Karpas-422 (cell line): ENCODE data around the gene PDE11A. TPM values are rescaled to one million over a fixed set of nuclear protein-coding genes. Genes with fewer than 3 reads are reported as not detected.

Experiments
- DNase-seq: peaks from one replicate; pipeline ENCODE4 v3.0.0-alpha.2; 2015
- H2AFZ ChIP-seq: fragments of 200-600 bp; sonication (generic); 2 replicates; pipeline ENCODE4 v1.6.1; 2014; ENCODE audit warnings: antibody characterized with exemption, low read length, mixed read lengths
- H3K27ac ChIP-seq: fragments of 200-600 bp; sonication (generic); 2 replicates; pipeline ENCODE4 v1.5.1; 2014; ENCODE audit warnings: mild to moderate bottlenecking, low read length, moderate library complexity
- H3K27me3 ChIP-seq: fragments of 200-600 bp; sonication (generic); 2 replicates; pipeline ENCODE4 v1.6.1; 2014; ENCODE audit warnings: low read length, mixed read lengths
- H3K36me3 ChIP-seq: fragments of 200-600 bp; sonication (generic); 2 replicates; pipeline ENCODE4 v1.6.1; 2014; ENCODE audit warnings: low read length, mixed read lengths; ENCODE audit not compliant: insufficient read depth
- H3K4me1 ChIP-seq: fragments of 200-600 bp; sonication (generic); 2 replicates; pipeline ENCODE4 v1.6.1; 2014; ENCODE audit warnings: mild to moderate bottlenecking, low read length, mixed read lengths
- H3K4me2 ChIP-seq: fragments of 200-600 bp; sonication (generic); 2 replicates; pipeline ENCODE4 v1.6.1; 2014; ENCODE audit warnings: low read length, low read depth, mild to moderate bottlenecking; ENCODE audit not compliant: poor library complexity, severe bottlenecking
- H3K4me3 ChIP-seq: fragments of 200-600 bp; sonication (generic); 2 replicates; pipeline ENCODE4 v1.5.1; 2014; ENCODE audit warnings: mild to moderate bottlenecking, antibody characterized with exemption, low read length, mixed read lengths
- H3K79me2 ChIP-seq: fragments of 200-600 bp; sonication (generic); 2 replicates; pipeline ENCODE4 v1.6.1; 2014; ENCODE audit warnings: mild to moderate bottlenecking, low read length, mixed read lengths
- H3K9ac ChIP-seq: fragments of 200-600 bp; sonication (generic); 2 replicates; pipeline ENCODE4 v1.6.0; 2014; ENCODE audit warnings: low read length
- H3K9me2 ChIP-seq: fragments of 200-600 bp; sonication (generic), shearing (Covaris generic); replicated peaks from 2 replicates; pipeline ENCODE4 v1.6.0; 2014; ENCODE audit warnings: mild to moderate bottlenecking, low read length, moderate library complexity; ENCODE audit not compliant: insufficient read depth
- H3K9me3 ChIP-seq: fragments of 300-700, 200-600 bp; sonication (generic); 2 replicates; pipeline ENCODE4 v1.6.1; 2014; ENCODE audit warnings: low read length, mixed read lengths
- H4K20me1 ChIP-seq: fragments of 200-600 bp; sonication (generic); 2 replicates; pipeline ENCODE4 v1.6.1; 2014; ENCODE audit warnings: mild to moderate bottlenecking, antibody characterized with exemption, low read length, low read depth; ENCODE audit not compliant: insufficient read depth
- total RNA-seq: library from RNA; depleted of rRNA; stranded (reverse); fragments of >200 nt; shearing (Covaris generic); gene quantifications from 2 replicates; pipeline ENCODE4 v1.2.3, GENCODE V29; 2014; ENCODE audit warnings: low replicate concordance

Gene PDE11A
- total RNA-seq, 1 experiment from 2014 or later = 0.52 TPM

GRCh38 chr2:177680866-177681712 lies 391.5 kb downstream of the PDE11A start:
- H3K4me3 ChIP-seq = no peak overlapping the region
- H3K4me1 ChIP-seq = no peaks in the 10 kb centered on the region
- no peak overlapping the region for H2AFZ ChIP-seq
- no peak overlapping the region for H3K9ac ChIP-seq
- H3K79me2 ChIP-seq = no peaks in the 10 kb centered on the region
- H3K9me2 ChIP-seq = no peaks in the 10 kb centered on the region
- no peaks in the 10 kb centered on the region for H3K27me3 ChIP-seq
- H3K4me2 ChIP-seq = no peak overlapping the region
- DNase-seq = no peak
- H4K20me1 ChIP-seq = no peaks in the 10 kb centered on the region
- H3K27ac ChIP-seq = no peak overlapping the region
- no peaks in the 10 kb centered on the region for H3K36me3 ChIP-seq
- no peaks in the 10 kb centered on the region for H3K9me3 ChIP-seq

GRCh38 chr2:177679611-177680605 lies 392.7 kb downstream of the PDE11A start:
- Histone ChIP-seq H3K9me3 (no peaks in the 10 kb centered on the region), H3K9me2 (no peaks in the 10 kb centered on the region), H3K4me3 (no peak overlapping the region), H2AFZ (no peak overlapping the region), H3K4me1 (peaks cover 6% of the 10 kb centered on the region), H3K4me2 (no peak overlapping the region), H3K79me2 (no peaks in the 10 kb centered on the region), H4K20me1 (no peaks in the 10 kb centered on the region), H3K27ac (no peak overlapping the region), H3K27me3 (no peaks in the 10 kb centered on the region), H3K9ac (no peak overlapping the region), H3K36me3 (no peaks in the 10 kb centered on the region)
- no peak for DNase-seq

- Histone ChIP-seq H3K4me2 (no peak overlapping the region), H3K4me3 (no peak overlapping the region), H4K20me1 (no peaks in the 10 kb centered on the region), H3K27me3 (no peaks in the 10 kb centered on the region), H3K4me1 (peaks cover 6% of the 10 kb centered on the region), H2AFZ (no peak overlapping the region), H3K27ac (no peak overlapping the region), H3K9me2 (no peaks in the 10 kb centered on the region), H3K79me2 (no peaks in the 10 kb centered on the region), H3K36me3 (no peaks in the 10 kb centered on the region), H3K9me3 (no peaks in the 10 kb centered on the region), H3K9ac (no peak overlapping the region)
- DNase-seq = no peak
Measured at GRCh38 chr2:177678939-177679338, 393.6 kb downstream of the PDE11A start.

GRCh38 chr2:177676636-177677035 lies 395.9 kb downstream of the PDE11A start:
- no peak for DNase-seq
- Histone ChIP-seq H3K9ac (no peak overlapping the region), H3K36me3 (no peaks in the 10 kb centered on the region), H4K20me1 (no peaks in the 10 kb centered on the region), H3K27ac (no peak overlapping the region), H2AFZ (no peak overlapping the region), H3K9me3 (no peaks in the 10 kb centered on the region), H3K9me2 (no peaks in the 10 kb centered on the region), H3K4me2 (no peak overlapping the region), H3K4me3 (no peak overlapping the region), H3K27me3 (no peaks in the 10 kb centered on the region), H3K4me1 (peaks cover 6% of the 10 kb centered on the region), H3K79me2 (no peaks in the 10 kb centered on the region)

GRCh38 chr2:177675825-177676224 lies 396.8 kb downstream of the PDE11A start:
- Histone ChIP-seq H3K27ac (no peak overlapping the region), H3K36me3 (no peaks in the 10 kb centered on the region), H3K9me3 (no peaks in the 10 kb centered on the region), H3K9me2 (no peaks in the 10 kb centered on the region), H3K9ac (no peak overlapping the region), H3K27me3 (no peaks in the 10 kb centered on the region), H3K4me1 (peaks cover 14% of the 10 kb centered on the region), H4K20me1 (no peaks in the 10 kb centered on the region), H2AFZ (no peak overlapping the region), H3K4me2 (no peak overlapping the region), H3K79me2 (no peaks in the 10 kb centered on the region), H3K4me3 (no peak overlapping the region)
- no peak for DNase-seq

- H3K27me3 ChIP-seq = no peaks in the 10 kb centered on the region
- no peaks in the 10 kb centered on the region for H3K79me2 ChIP-seq
- H2AFZ ChIP-seq = no peak overlapping the region
- no peaks in the 10 kb centered on the region for H4K20me1 ChIP-seq
- H3K4me3 ChIP-seq = no peak overlapping the region
- no peaks in the 10 kb centered on the region for H3K9me2 ChIP-seq
- H3K4me2 ChIP-seq = peak overlapping the region; percentile 16
- no peak overlapping the region for H3K9ac ChIP-seq
- no peak for DNase-seq
- no peaks in the 10 kb centered on the region for H3K9me3 ChIP-seq
- peaks cover 19% of the 10 kb centered on the region for H3K4me1 ChIP-seq
- no peak overlapping the region for H3K27ac ChIP-seq
- no peaks in the 10 kb centered on the region for H3K36me3 ChIP-seq
Measured at GRCh38 chr2:177675350-177675821, 397.2 kb downstream of the PDE11A start.

GRCh38 chr2:177673602-177674595 lies 398.7 kb downstream of the PDE11A start:
- Histone ChIP-seq H3K9ac (no peak overlapping the region), H3K79me2 (no peaks in the 10 kb centered on the region), H3K9me3 (no peaks in the 10 kb centered on the region), H3K4me3 (no peak overlapping the region), H3K27me3 (no peaks in the 10 kb centered on the region), H3K4me2 (no peak overlapping the region), H2AFZ (no peak overlapping the region), H3K4me1 (peaks cover 20% of the 10 kb centered on the region), H3K27ac (no peak overlapping the region), H3K9me2 (no peaks in the 10 kb centered on the region), H3K36me3 (no peaks in the 10 kb centered on the region), H4K20me1 (no peaks in the 10 kb centered on the region)
- DNase-seq = no peak
